SK-N-SH treated with all-trans-retinoic acid at 6 μM for 48 hours (cell line): ENCODE data around the gene MRPL52.

Source experiments
- ARNTL ChIP-seq: fragments of 450-650 bp; formaldehyde crosslinking; IDR thresholded peaks from 2 replicates; pipeline ENCODE4 v1.5.0; 2020; ENCODE audit warnings: low read depth, mild to moderate bottlenecking, moderate library complexity, borderline replicate concordance
- GLIS3 ChIP-seq: fragments of 250-450 bp; sonication (Bioruptor Pico); IDR thresholded peaks from 2 replicates; pipeline ENCODE4 v1.5.0; 2020; ENCODE audit warnings: mild to moderate bottlenecking, moderate library complexity
- PATZ1 ChIP-seq: fragments of 250-450 bp; sonication (Bioruptor Pico); IDR thresholded peaks from 2 replicates; pipeline ENCODE4 v1.8.0; 2020; ENCODE audit warnings: mild to moderate bottlenecking, moderate library complexity, borderline replicate concordance
- PPARA ChIP-seq: fragments of 250-450 bp; sonication (Bioruptor Pico); IDR thresholded peaks from 2 replicates; pipeline ENCODE4 v1.5.0; 2020; ENCODE audit warnings: mild to moderate bottlenecking, borderline replicate concordance
- RARB ChIP-seq: fragments of 250-450 bp; sonication (Bioruptor Pico); IDR thresholded peaks from 2 replicates; pipeline ENCODE4 v1.8.0; 2021; ENCODE audit warnings: mild to moderate bottlenecking, moderate library complexity

DNA sequence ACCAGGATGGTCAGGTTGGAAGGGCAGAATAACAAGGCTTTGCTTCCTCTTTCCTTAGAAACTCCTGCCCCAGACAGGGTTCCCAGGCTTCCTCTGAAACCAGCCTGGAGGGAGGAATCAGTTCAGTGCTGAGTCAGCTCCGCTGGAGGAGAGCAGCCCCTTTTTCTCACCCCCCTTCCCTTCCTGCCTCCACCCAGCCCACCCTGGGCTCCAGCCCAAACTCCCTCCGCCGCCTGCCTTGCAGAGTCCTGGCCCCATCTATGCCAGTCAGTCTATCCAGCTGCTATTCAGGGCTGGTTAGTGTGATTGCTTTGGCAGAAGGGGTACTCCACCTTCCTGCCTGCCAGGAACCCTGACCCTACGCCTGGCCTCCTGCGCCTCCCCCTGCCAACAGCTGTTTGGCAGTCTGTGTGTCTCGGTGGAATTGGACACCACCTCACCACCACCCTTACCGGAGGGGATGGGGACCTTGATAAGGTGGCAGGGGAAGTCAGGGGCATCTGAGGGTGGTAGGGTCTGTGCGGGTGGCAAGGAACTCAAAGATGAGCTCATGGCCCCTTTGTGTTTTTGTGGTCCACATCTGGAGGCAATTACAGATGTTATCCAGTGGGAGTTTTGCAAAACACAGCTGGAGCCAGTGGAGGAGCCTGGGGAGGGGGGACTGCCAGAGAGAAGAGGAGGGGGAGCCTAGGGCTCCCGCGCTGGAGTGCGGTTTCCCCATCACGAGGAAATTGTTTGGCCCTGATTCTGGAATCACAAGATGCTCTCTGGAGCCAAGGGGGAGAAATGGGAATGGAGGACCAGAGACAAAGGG lies 18.9 kb downstream of the MRPL52 start:
- no peak for TF ChIP-seq ARNTL
- no peak for TF ChIP-seq PPARA (CRISPR knock-in tag)
- no peak for TF ChIP-seq PATZ1 (CRISPR knock-in tag)
- TF ChIP-seq GLIS3 (CRISPR knock-in tag), result no peak
- no peak for TF ChIP-seq RARB (CRISPR knock-in tag)
